ENCODE data around the gene HIBADH.
"Not testable (repeated sequence)": the region's sequence is repeated elsewhere in the genome, so short reads cannot be mapped to it uniquely, and the experiment has no call there.

HIBADH gene

GRCh38 chr7:27684491-27684890, 21.8 kb upstream of the HIBADH start:
- no peak for DNase-seq (ENCODE audit: low spot score)
- no peak for TF ChIP-seq CTCF (IDR thresholded peaks at IDR 0.05; ENCODE audit: extremely low read depth, missing control alignments)

GRCh38 chr7:27680610-27681009, 17.9 kb upstream of the HIBADH start:
- no peak for DNase-seq (ENCODE audit: low spot score)
- TF ChIP-seq CTCF (IDR thresholded peaks at IDR 0.05; ENCODE audit: extremely low read depth, missing control alignments) = no peak

- no peak for DNase-seq (ENCODE audit: low spot score)
- no peak for TF ChIP-seq CTCF (IDR thresholded peaks at IDR 0.05; ENCODE audit: extremely low read depth, missing control alignments)
These were observed 16.1 kb upstream of the HIBADH start for GRCh38 chr7:27678617-27679260.

GRCh38 chr7:27677912-27678612, 15.4 kb upstream of the HIBADH start:
- no peak for DNase-seq (ENCODE audit: low spot score)
- no peak for TF ChIP-seq CTCF (IDR thresholded peaks at IDR 0.05; ENCODE audit: extremely low read depth, missing control alignments)

GRCh38 chr7:27674126-27674525, 11.4 kb upstream of the HIBADH start:
- not testable (repeated sequence) for DNase-seq (ENCODE audit: low spot score)

- no peak for TF ChIP-seq CTCF (IDR thresholded peaks at IDR 0.05; ENCODE audit: extremely low read depth, missing control alignments)
- DNase-seq (ENCODE audit: low spot score) = no peak
These were observed 9.0 kb upstream of the HIBADH start for GRCh38 chr7:27671675-27672074.

- no peak for TF ChIP-seq CTCF (IDR thresholded peaks at IDR 0.05; ENCODE audit: extremely low read depth, missing control alignments)
- no peak for DNase-seq (ENCODE audit: low spot score)
These were observed 8.0 kb upstream of the HIBADH start for GRCh38 chr7:27670676-27671075.

- no peak for DNase-seq (ENCODE audit: low spot score)
- TF ChIP-seq CTCF (IDR thresholded peaks at IDR 0.05; ENCODE audit: extremely low read depth, missing control alignments) = no peak
These were observed 7.5 kb upstream of the HIBADH start for GRCh38 chr7:27670177-27670576.
